DOHH2 (cell line): ENCODE measurements around the gene A2M.

Experiments
- EZH2phosphoT487 ChIP-seq: fragments of 200-600 bp; sonication (generic); IDR thresholded peaks from 2 replicates; pipeline ENCODE4 v1.6.1; 2017; ENCODE audit warnings: borderline replicate concordance, mild to moderate bottlenecking, antibody characterized with exemption, low read length, moderate library complexity, mixed read lengths
- TF ChIP-seq, protein P1 (sequence below): fragments of 200-600 bp; sonication (generic); IDR thresholded peaks from one replicate; pipeline ENCODE4 v1.5.1; 2014; ENCODE audit warnings: antibody characterized with exemption, mild to moderate bottlenecking, low read depth, low read length; ENCODE audit not compliant: poor library complexity, severe bottlenecking

DNA sequence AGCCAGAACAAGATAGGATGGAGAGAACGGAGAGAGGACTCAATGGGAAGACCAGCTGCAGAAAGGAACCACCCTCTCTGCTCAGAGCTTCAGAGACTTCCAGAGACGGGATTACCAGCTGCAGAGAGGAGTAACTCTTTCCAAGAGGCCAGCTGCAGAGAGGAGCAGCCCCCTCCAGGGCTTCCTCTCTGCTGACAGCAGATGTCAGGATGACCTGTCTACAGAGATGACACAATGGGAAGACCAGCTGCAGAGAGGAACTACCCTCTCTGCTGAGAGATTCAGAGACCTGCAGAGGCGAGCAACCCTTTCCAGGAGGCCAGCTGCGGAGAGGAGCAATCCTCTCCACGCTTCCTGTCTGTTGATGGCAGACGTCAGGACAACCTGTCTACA lies 64.6 kb downstream of the A2M start:
- no peak for TF ChIP-seq EZH2phosphoT487
- TF ChIP-seq, protein P1, sequence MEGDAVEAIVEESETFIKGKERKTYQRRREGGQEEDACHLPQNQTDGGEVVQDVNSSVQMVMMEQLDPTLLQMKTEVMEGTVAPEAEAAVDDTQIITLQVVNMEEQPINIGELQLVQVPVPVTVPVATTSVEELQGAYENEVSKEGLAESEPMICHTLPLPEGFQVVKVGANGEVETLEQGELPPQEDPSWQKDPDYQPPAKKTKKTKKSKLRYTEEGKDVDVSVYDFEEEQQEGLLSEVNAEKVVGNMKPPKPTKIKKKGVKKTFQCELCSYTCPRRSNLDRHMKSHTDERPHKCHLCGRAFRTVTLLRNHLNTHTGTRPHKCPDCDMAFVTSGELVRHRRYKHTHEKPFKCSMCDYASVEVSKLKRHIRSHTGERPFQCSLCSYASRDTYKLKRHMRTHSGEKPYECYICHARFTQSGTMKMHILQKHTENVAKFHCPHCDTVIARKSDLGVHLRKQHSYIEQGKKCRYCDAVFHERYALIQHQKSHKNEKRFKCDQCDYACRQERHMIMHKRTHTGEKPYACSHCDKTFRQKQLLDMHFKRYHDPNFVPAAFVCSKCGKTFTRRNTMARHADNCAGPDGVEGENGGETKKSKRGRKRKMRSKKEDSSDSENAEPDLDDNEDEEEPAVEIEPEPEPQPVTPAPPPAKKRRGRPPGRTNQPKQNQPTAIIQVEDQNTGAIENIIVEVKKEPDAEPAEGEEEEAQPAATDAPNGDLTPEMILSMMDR, result no peak
